NCI-H82 treated with DMSO at 0.1 percent for 48 hours (cell line): ENCODE results near the gene TMEM179B.
"Not testable (repeated sequence)": the region's sequence is repeated elsewhere in the genome, so short reads cannot be mapped to it uniquely, and the experiment has no call there.

ENCODE experiments used
- DNase-seq: peaks from one replicate; lab custom pipeline; 2025; ENCODE audit not compliant: unreplicated experiment; lab: John Stamatoyannopoulos, UW

The TMEM179B gene, protein sequence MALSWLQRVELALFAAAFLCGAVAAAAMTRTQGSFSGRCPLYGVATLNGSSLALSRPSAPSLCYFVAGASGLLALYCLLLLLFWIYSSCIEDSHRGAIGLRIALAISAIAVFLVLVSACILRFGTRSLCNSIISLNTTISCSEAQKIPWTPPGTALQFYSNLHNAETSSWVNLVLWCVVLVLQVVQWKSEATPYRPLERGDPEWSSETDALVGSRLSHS

DNA sequence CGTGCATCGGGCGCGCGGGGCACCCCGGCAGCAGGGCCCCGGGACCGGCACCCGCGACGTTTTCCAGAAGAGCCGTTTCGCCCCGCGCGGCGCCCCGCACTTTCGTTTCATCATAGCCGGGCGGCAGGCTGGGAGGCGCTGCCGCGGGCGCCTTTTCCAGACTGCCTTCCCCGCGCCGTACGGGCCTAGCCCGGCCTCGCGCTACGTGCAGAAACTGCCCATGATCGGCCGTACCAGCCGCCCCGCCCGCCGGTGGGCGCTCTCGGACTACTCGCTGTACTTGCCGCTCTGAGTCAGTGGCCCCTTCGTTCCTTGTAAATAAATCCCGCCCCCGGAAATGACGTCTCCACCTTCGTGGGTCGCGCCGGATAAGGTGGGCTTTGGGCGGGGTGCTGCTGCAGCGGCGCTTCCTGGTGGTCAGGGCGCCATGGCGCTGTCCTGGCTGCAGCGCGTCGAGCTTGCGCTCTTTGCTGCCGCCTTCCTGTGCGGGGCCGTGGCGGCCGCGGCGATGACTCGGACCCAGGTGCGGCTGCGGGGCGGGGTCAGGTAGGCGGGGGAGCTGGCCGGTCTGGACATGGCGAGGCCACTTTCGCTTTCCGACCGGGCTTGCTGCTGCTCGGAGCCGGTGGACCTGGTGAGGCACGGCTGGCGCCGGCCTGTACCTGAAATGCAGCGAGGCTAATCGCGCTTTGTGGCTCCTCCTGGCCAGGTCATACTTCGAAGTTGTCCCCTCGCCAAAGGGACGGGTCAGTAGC, at the start of gene TMEM179B:
TMEM179B (plus strand) TSS at position 398 of the 755 bp plus-strand sequence; CDS start at position 428, 30 bp downstream.
- DNase-seq, result peak; percentile 88

DNA sequence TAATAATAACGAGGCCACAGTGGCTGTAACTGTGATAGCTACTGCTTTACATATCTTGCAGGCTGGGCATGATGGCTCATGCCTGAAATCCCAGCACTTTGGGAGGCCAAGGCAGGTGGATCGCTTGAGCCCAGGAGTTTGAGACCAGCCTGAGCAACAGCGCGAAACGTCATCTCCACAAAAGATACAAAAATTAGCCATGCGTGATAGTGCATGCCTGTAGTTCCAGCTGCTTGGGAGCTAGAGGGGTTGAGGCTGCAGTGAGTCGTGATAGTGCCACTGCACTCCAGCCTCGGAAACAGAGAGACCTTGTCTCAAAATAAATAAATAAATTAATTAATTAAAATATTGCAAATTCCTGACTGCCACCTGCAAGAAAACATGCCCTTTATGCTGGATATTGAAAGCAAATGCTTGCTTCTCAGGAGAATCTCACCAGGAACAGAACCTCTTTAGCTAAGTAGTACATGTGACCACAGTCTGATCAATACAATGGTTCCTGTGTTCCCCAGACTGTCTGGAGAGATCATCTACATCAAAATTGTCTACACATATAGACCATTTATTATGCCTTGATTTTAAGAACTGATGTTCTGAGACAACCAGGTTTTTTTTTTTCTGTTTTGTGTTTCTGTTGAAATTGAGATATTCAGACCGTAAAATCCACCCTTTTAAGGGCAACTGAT, 39.6 kb upstream of the TMEM179B start:
- no peak for DNase-seq

DNA sequence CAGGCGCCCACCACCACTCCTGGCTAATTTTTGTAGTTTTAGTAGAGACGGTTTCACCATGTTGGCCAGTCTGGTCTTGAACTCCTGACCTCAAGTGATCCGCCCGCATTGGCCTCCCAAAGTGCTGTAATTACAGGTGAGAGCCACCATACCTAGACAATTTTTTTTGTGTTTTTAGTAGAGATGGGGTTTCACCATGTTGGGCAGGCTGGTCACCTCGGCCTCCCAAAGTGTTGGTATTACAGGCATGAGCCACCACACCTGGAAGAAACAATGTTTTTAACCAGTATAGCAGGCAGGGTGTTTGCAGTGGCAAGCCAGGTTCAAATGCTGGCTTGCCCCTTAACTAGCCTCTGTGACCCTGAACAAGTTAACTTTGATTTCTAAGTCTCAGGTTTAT, 37.3 kb upstream of the TMEM179B start:
- not testable (repeated sequence) for DNase-seq

DNA sequence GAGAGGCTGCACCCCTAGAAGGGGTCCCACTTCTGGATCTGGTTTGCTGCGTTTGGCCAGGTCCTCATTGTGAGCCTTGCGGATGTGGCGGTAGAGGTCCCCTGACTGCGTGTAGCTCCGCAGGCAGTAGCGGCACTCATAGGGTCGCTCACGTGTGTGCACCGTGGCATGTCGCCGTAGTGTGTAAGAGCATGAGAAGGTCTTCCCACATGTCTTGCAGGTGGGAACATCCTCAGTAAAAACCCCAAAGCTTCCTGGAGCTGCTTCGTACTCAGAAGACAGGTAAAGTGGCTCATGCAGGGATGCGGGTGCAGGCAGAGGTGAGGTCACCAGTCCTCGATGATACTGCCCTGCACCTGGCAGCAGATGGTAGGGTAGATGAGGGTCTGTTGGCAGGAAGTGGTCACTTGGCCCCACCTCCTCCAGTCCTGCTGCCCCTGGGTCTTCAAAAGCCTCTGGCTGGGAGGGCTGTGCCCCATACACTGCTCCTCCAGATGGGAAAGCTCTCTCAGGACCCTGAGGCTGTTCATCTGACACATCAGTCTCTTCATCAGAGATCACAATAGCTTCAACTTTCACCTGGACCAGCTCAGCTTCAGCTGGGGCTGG, 34.9 kb upstream of the TMEM179B start:
- no peak for DNase-seq

DNA sequence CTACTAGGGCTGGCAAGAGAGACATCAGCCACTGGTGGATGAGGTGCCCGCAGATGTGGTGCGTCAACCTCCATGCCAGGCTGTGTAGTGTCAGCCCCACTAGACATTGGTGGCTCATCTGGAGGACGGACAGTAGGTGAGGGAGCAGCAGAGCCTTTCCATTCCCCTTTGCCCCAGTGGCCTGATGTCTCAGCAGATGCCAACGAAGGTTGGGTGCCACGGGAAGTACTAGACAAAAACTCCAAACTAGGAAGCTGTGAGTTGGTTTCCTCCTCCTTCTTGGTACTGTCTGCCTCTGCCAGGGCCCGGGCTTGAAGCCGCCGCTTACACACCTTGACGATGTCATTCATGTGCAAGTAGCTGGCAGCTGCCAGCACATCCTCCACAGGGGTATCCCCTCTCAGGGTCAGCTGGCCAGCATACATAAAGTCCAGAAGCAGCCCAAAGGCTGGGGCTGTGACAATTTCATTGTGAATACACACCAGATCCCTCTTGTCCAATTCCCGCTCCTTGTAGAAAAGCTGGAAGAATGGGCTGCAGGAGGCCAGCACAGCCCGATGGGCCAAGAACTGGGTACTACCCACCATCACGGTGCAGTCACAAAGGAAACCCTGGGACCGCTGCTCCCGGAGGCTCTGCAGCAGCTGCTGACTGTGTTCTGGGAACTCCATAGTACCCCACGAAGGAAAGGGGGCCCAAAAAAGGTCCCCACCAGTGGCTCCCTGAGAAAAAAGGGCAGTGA, 34.0 kb upstream of the TMEM179B start:
- no peak for DNase-seq

DNA sequence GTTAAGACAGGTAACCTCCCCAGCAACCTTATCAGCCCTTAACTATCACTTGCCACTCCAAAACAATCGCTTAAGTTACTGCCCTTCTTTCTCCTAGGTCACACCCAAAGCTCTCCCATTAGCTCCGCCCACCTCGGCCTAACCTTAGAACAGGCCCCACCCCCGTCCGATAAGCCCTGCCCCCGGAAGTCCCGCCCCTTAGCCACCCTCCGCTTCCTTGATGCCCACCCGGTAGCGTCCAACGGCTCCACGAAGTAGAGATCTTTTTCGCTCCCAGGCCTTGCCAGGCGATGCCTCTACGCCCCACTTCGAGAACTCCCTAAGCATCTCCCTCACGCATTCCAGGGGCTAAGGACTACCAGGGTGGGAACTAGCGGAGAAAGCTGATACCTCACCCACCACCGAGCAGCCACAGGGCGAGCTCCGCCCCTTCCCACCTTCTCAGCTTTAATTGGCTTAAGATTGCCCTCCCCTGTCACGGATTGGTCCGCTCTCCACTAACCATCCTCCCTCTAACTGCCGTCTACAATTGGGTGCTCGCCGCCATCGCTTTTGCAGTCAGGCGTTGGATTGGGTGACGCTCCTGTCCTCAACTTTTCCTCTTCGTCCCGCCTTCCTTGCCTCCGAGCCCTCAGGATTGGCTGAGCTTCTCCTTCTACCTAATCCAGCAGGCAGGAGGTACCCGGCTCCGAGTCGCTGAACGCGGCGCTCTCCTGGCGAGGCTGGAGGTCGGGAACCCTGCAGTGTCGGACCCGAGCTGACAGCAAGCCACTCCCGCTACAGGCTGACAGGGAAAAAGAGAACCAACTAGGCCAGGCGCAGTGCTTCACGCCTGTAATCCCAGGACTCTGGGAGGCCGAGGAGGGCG, 33.2 kb upstream of the TMEM179B start, which contains the start of gene ZBTB3:
ZBTB3 (minus strand) TSS at position 425 of the 868 bp plus-strand sequence. CDS start 496 bp downstream, outside the sequence.
- DNase-seq, result peak; percentile 98

DNA sequence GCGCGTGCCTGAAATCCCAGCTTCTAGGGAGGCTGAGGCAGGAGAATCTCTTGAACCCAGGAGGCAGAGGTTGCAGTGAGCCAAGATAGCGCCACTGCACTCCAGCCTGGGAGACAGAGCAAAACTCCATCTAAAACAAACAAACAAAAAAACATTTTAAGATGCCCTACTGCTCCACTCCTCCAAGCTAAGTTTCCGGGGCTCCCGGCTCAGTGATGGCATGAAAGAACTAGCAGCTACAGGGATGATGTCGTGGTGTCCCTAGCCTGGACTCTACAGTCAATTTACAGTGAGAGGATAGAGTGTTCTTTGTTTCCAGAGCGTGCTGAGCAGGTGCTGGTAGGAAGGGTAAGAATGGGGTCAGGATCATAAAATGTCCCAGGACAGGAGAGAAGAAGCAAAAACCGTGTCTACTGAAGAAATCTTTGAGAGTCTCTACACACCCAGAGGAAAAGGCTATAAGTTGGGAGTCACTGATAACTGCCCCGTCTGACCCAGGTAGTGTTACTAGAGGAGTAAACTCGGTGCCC, 32.1 kb upstream of the TMEM179B start:
- no peak for DNase-seq

DNA sequence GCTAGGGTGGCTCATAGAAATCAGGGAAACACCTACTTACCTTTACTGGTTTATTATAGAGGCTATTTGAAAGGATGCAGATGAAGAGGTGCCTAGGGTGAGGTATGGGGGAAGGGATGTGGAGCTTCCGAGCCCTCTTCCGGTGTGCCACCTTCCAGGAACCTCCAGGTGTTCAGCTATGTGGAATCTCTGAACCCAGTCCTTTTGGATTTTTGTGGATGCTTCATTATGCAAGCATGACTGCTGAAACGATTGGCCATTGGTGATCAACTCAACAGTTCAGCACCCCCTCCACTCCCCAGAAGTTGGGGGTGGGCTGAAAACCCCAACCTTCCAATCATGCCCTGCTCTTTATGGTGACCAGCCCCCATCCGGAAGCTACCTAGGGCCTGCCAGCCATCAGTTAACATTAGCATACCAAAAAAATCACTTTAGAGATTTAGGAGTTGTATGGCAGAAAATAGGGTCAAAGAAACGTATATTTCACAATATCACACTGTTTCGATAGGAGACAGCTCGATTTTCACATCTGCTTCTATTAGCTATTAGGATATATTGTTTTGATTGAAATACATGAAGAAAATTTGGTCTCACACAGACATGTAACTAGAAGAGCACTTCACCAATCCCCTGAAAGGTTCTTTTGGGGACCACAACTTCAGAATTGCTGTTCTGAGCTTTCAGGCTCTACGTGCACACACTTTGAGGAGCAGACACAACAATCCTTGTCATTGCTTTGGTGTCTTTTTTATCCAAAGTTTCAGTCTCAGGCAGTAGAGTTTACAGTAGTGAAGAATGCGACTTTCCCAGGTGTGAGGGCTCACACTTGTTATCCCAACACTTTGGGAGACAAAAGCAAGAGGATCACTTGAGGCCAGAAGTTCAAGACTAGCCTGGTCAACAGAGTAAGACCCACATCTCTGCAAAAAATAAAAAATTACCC, 29.1 kb upstream of the TMEM179B start:
- no peak for DNase-seq

DNA sequence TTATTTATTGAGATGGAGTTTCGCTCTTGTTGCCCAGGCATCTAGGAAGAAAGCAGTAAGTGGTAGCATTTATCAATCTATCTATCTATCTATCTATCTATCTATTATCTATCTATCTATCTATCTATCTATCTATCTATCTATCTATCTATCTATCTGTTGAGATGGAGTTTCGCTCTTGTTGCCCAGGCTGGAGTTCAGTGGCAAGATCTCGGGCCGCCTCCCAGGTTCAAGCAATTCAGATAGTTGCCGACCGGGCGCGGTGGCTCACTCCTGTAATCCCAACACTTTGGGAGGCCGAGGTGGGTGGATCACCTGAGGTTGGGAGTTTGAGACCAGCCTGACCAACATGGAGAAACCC, 26.4 kb upstream of the TMEM179B start:
- DNase-seq, result not testable (repeated sequence)

DNA sequence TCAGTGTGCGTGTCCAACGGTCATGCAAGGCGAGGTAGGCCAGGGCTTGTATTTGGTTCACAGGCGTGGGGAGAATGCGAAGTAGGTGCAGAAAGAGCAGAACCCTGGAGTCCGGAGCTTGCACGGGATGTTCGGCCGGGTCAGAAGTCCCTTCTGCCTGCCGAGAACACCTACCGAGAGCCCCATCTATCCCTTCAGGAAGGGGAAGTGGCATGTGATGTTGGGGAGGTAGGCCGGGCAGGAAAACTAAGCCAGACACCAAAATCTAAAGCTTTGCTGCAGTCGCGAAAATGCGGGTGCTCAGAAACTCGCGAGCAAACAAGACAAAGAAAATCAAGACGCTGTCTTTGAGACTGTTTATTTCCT, 16.4 kb upstream of the TMEM179B start:
- no peak for DNase-seq

DNA sequence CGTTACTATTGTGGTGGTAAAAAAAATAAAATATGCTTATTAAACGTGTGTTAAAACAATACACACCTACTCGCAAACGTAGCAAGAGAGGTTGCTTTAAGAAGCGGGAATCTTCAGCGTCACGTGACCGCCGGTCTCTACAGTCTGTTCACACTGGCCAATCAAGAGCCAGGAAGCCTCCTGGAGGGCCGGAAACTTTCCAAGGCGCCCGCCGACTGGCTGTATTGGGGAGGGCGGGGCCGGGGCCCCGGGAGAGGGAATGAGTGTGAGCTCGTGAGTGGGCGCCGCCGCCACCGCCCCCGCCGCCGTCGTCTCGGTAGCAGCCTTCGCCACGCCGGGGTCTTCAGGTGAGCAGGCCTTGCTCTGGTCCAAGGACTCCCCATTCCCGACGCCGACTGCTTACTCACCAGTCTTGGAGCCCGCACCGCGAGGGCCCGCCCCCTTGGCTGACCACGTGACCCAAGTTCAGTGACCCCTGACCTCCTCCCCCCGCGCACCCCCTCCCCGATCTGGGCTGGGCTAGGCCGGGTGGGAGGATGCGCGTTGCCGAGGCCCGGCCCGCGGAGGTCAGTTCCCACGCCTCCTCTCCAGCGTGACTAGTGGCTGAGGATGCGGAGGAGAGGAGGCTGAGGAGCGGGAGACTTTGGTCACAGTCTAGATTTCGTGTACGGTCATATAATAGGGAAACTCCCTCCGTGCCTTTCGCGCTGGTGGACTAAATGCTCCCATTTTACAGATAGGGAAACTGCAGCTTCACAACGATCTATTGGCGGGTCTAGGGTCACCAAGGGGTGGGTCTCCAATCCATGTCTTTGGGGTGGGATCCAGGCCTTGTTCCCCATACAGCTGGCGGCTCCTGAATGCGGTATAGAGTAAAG, 15.8 kb upstream of the TMEM179B start, which contains the start of gene TAF6L:
TAF6L (plus strand) TSS at position 253 of the 878 bp plus-strand sequence. CDS start 4,388 bp downstream, outside the sequence.
- peak; percentile 88 for DNase-seq

DNA sequence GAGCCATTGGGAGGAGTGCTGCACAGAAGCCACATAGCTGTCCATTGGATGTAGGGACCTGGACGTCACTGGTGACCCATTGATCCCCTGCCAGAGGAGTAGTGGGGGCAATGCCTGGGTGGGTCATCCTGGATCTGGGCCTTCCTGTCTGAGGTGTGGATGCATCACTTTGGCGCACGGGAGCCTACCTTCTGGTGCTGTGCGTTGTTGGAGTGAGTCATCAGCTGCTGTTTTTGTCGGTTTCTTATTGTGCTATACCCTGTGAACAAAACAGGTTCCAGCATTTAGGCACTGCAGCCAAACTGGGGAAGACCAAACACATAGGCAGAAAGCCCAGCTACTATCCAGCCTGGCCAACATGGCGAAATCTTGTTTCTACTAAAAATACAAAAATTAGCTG, 12.8 kb upstream of the TMEM179B start:
- DNase-seq, result no peak

DNA sequence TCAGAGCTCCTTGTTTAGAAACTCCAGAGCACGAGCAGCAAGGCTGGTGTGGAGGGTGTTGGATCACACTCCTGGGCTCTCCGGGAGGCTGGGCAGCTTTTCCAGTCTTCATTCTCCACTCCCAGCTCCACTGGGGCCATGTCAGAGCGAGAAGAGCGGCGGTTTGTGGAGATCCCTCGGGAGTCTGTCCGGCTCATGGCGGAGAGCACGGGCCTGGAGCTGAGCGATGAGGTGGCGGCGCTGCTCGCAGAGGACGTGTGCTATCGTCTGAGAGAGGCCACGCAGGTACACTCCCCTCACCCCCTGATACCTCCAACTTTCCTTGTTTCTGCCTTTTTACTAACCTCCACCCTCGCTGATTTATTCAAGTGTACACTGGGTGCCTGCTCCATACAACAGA, 11.6 kb upstream of the TMEM179B start:
- no peak for DNase-seq

DNA sequence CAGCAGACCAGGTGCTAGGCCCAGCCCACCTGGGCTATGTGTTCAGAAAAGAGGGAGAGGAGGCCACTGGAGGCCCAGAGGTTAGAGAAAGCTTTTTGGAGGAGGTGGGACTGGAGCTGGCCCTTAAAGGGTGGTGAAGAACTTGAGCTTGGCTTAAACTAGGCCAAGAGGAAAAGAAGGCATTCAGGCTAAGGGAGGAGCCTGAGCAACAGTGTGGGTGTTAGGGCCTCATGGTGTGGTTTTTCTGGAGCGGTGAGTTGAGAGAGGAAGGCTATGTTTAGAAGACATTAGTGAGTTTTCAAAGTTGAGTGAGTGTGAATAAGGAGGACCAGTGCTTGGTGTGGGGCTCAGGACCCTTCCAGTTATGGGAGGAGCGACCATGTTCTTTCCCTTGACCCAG, 9.8 kb upstream of the TMEM179B start:
- DNase-seq, result no peak

DNA sequence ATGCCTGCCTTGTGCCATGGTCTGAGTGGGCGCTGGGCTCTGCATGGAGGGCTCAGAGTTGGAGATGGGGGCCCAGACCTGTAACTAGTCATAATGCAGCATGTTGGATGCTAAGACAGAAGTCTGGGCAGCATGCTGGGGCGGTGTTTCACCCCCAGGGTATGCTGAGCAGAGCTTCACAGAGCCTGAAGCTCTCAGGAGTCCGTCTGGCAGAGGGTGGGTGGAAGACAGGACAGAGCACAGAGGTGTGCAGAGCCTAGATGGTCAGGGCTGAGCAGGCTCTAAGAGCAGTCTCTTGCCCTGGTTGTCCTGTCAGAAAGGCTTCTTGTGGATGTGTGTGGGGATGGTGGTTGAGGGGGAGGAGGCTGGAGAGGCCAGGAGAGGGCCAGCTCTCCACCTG, 8.8 kb upstream of the TMEM179B start:
- DNase-seq, result no peak

DNA sequence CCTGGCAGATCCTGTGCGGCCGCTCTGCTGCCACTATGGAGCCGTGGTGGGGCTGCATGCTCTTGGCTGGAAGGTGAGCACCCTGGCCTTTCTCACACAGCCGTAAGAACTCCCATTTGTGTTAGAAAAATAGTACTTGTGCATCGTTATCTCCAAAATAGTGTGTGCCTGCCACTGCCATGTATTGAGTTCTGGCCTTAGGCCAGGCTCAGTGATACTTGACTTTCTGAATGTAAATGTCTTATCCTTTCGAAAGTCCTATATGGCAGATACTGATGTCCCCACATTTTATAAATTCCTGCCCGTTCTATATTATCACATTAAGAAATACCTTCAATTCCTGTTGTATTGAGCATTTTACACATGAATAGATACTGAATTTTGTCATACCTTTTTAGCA, 4.4 kb upstream of the TMEM179B start:
- no peak for DNase-seq

DNA sequence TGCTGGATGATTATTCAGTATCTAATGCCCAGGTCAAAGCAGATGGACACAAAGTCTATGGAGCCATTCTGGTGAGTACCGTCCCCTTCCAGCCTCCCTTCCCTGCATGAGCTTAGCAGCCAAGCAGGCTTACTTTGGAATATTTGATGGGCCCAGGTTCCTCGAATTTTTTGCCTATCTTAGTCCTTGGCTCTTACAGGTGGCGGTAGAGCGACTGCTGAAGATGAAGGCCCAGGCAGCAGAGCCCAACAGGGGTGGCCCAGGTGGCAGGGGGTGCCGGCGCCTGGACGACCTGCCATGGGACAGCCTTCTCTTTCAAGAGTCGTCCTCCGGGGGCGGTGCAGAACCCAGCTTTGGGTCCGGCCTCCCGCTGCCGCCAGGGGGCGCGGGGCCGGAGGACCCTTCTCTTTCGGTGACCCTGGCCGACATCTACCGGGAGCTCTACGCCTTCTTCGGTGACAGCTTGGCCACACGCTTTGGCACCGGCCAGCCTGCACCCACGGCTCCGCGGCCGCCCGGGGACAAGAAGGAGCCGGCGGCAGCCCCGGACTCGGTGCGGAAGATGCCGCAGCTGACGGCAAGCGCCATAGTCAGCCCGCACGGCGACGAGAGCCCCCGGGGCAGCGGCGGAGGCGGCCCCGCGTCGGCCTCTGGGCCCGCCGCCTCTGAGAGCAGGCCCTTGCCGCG, 741 bp upstream of the TMEM179B start:
- peak; percentile 53 for DNase-seq
